Activated CD4-positive, alpha-beta memory T cell treated with anti-CD3 and anti-CD28 coated beads for 36 hours (primary cell): ENCODE results near the gene SLC34A2. TPM values are rescaled to one million over a fixed set of nuclear protein-coding genes. Genes with fewer than 3 reads are reported as not detected.

ENCODE experiments used
- CTCF ChIA-PET: fragments of 350-600 bp; sonication (Branson Sonifier 250); formaldehyde crosslinking; loops from one replicate; lab custom pipeline; 2021; ENCODE audit warnings: antibody characterized with exemption, inconsistent platforms; lab: Charles Lee
- POLR2A ChIA-PET: fragments of 350-600 bp; sonication (Branson Sonifier 250); formaldehyde crosslinking; loops from one replicate; lab custom pipeline; 2021; ENCODE audit warnings: antibody characterized with exemption; lab: Charles Lee
- DNase-seq: peaks from one replicate; pipeline ENCODE4 v3.0.0-alpha.2; 2020
- H3K27ac Mint-ChIP-seq: one replicate; pipeline ENCODE4 v1.8.0; 2021; ENCODE audit warnings: mixed read lengths
- H3K27me3 Mint-ChIP-seq: one replicate; pipeline ENCODE4 v1.8.0; 2021; ENCODE audit warnings: mixed read lengths
- H3K36me3 Mint-ChIP-seq: one replicate; pipeline ENCODE4 v1.8.0; 2021; ENCODE audit warnings: mixed read lengths
- H3K4me1 Mint-ChIP-seq: one replicate; pipeline ENCODE4 v1.8.0; 2021; ENCODE audit warnings: low read depth, mixed read lengths
- H3K4me3 Mint-ChIP-seq: one replicate; pipeline ENCODE4 v1.8.0; 2021; ENCODE audit warnings: mild to moderate bottlenecking, mixed read lengths
- H3K9me3 Mint-ChIP-seq: one replicate; pipeline ENCODE4 v1.8.0; 2021; ENCODE audit warnings: mixed read lengths
- intact Hi-C: fragments of 100-400 bp; cut with micrococcal nuclease; formaldehyde crosslinking; loops from one replicate; pipeline ENCODE4 v1.15.1; 2023
- total RNA-seq, 2 experiments: library from RNA; stranded (reverse); gene quantifications; one replicate each; pipeline ENCODE4 v1.2.3, GENCODE V29; 2021

SLC34A2 gene
- total RNA-seq, 2 experiments from 2014 or later: not detected

GRCh38 chr4:25702848-25703247 is 47.2 kb downstream of the SLC34A2 start:
- Mint-ChIP-seq H3K27me3 (no peaks in the 10 kb centered on the region), H3K4me3 (no peak overlapping the region), H3K36me3 (no peaks in the 10 kb centered on the region), H3K27ac (no peak overlapping the region), H3K4me1 (no peaks in the 10 kb centered on the region), H3K9me3 (no peaks in the 10 kb centered on the region)
- CTCF ChIA-PET: no interaction called here
- DNase-seq: no peak
- intact Hi-C loops: no loop called here
- POLR2A ChIA-PET: no interaction called here

GRCh38 chr4:25703731-25704388 is 48.2 kb downstream of the SLC34A2 start:
- CTCF ChIA-PET: no interaction called here
- POLR2A ChIA-PET: no interaction called here
- Mint-ChIP-seq H3K4me3 (no peak overlapping the region), H3K36me3 (no peaks in the 10 kb centered on the region), H3K27me3 (no peaks in the 10 kb centered on the region), H3K27ac (no peak overlapping the region), H3K4me1 (no peaks in the 10 kb centered on the region), H3K9me3 (no peaks in the 10 kb centered on the region)
- intact Hi-C loops: no loop called here
- no peak for DNase-seq

- Mint-ChIP-seq H3K4me1 (no peaks in the 10 kb centered on the region), H3K36me3 (no peaks in the 10 kb centered on the region), H3K9me3 (peaks cover 2% of the 10 kb centered on the region), H3K27ac (no peak overlapping the region), H3K4me3 (no peak overlapping the region), H3K27me3 (no peaks in the 10 kb centered on the region)
- CTCF ChIA-PET: no interaction called here
- POLR2A ChIA-PET: no interaction called here
- no peak for DNase-seq
- intact Hi-C loops: no loop called here
These were observed 48.9 kb downstream of the SLC34A2 start for GRCh38 chr4:25704516-25704915.

DNA sequence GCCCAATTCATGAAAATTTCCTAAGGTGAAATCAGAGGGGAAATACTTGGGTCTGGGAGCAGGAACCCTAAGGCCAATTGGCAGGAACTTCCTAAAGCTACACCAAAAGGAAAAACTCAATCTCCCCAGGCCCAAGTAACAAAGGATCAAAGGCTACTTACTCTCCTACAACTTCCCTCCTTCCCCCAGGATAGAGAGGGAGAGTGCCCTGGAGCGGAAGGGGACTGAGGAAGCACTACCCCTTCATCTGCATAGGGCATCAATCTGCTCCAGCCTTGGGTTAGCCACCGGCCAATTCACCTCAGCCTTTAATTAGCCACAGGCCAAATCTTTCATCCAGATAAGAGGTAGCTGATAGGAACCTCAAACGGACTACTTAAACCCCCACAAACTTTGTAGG is 55.0 kb downstream of the SLC34A2 start:
- no peaks in the 10 kb centered on the region for H3K27me3 Mint-ChIP-seq
- CTCF ChIA-PET: no interaction called here
- intact Hi-C loops: no loop called here
- POLR2A ChIA-PET: no interaction called here
- peaks cover 2% of the 10 kb centered on the region for H3K9me3 Mint-ChIP-seq
- H3K27ac Mint-ChIP-seq: no peak overlapping the region
- H3K4me1 Mint-ChIP-seq: no peaks in the 10 kb centered on the region
- no peaks in the 10 kb centered on the region for H3K36me3 Mint-ChIP-seq
- DNase-seq: no peak
- no peak overlapping the region for H3K4me3 Mint-ChIP-seq

- DNase-seq: no peak
- no peaks in the 10 kb centered on the region for H3K36me3 Mint-ChIP-seq
- no peaks in the 10 kb centered on the region for H3K4me1 Mint-ChIP-seq
- H3K27me3 Mint-ChIP-seq: no peaks in the 10 kb centered on the region
- H3K27ac Mint-ChIP-seq: no peak overlapping the region
- peaks cover 2% of the 10 kb centered on the region for H3K9me3 Mint-ChIP-seq
- intact Hi-C loops: no loop called here
- no peak overlapping the region for H3K4me3 Mint-ChIP-seq
- CTCF ChIA-PET: no interaction called here
- POLR2A ChIA-PET: interaction anchor here (0.6 kb wide), 1 partner anchor 176 kb away, joined by 3 read pairs; no protein-coding TSS in a partner anchor
These were observed 57.0 kb downstream of the SLC34A2 start for GRCh38 chr4:25712611-25713010.

DNA sequence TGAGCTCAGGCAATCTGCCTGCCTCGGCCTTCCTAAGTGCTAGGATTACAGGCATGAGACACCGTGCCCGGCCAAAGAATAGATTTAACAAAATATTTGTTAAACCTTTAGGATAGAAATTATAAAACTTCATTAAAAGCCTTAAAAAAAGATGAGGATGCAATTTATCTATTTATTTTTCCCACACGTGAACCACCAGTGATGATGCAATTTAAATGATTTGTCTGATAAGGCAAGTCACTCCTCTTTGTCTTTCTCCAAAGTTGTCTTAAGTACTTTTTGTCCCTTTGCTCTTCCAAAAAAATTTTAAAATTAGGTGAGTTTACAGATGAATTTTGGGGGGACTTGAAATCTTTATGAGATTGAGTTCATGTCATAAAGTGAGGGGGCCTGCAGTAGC is 58.2 kb downstream of the SLC34A2 start:
- intact Hi-C loops: no loop called here
- Mint-ChIP-seq H3K27ac (no peak overlapping the region), H3K27me3 (no peaks in the 10 kb centered on the region), H3K36me3 (no peaks in the 10 kb centered on the region), H3K4me3 (no peak overlapping the region), H3K4me1 (no peaks in the 10 kb centered on the region), H3K9me3 (peaks cover 2% of the 10 kb centered on the region)
- ChIA-PET POLR2A (no interaction called here), CTCF (no interaction called here)
- no peak for DNase-seq

DNA sequence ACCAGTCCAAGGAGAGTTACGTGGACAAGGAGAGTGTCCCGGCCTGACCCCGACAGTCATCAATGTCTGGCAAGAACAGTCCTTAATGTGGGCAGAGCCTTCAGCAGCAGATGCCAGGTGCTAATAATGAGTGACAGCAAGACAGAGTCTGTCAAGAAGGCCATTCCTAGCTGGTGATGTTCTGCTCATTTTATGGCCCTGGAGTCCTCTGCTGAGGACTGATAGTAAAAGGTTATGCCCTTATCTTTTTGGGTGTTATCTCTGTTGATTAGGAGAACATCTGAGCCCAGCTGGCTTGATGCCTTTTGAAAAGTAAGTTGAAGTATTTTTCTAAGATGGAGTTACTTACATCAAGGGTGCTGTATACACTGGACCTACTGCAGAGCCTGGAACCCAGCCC is 67.3 kb downstream of the SLC34A2 start:
- DNase-seq: no peak
- ChIA-PET POLR2A (no interaction called here), CTCF (no interaction called here)
- no peak overlapping the region for H3K27ac Mint-ChIP-seq
- no peaks in the 10 kb centered on the region for H3K36me3 Mint-ChIP-seq
- no peaks in the 10 kb centered on the region for H3K4me1 Mint-ChIP-seq
- no peaks in the 10 kb centered on the region for H3K9me3 Mint-ChIP-seq
- no peak overlapping the region for H3K4me3 Mint-ChIP-seq
- H3K27me3 Mint-ChIP-seq: no peaks in the 10 kb centered on the region
- intact Hi-C loops: no loop called here

GRCh38 chr4:25723409-25723808 is 67.8 kb downstream of the SLC34A2 start:
- Mint-ChIP-seq H3K4me3 (no peak overlapping the region), H3K9me3 (no peaks in the 10 kb centered on the region), H3K4me1 (no peaks in the 10 kb centered on the region), H3K27me3 (no peaks in the 10 kb centered on the region), H3K27ac (no peak overlapping the region), H3K36me3 (no peaks in the 10 kb centered on the region)
- ChIA-PET CTCF (no interaction called here), POLR2A (no interaction called here)
- DNase-seq: no peak
- intact Hi-C loops: no loop called here

GRCh38 chr4:25725870-25726269 is 70.2 kb downstream of the SLC34A2 start:
- H3K9me3 Mint-ChIP-seq: no peaks in the 10 kb centered on the region
- ChIA-PET CTCF (no interaction called here), POLR2A (no interaction called here)

DNA sequence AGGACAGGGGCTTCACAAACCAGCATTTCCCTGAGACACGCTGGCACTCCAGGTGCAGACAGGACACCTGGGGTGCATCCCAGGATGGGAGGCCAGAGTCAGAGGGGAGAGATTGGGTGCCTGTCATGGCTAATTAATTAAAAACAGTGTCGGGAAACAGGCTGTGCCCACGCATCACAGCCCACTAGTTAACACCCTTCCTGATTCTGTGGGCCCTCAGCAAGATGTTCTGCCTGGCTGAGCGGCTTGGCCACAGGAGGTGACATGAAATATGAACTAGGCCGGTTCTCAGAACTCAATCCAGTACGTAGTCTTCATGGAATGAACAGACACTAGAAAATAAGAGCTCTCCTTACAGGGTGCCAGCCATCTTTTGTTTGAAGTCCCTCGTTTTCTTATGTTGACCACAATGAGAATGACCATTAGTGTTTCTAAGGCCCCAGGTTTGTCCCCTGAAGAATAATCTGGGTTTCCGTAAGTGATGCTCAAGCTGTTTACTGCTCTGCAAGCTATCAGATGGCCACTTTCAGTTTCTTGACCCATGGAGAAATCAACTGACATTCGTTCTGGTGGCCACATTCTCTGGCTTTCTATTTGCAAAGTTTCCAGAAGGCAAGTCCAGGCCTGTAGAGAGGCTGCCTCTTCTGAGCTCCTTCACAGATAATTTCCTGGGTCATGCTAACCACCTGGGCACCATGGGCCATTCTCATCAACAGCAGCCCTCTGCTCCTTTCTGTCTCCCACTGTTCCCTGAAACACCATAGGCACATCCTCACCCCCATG is 72.3 kb downstream of the SLC34A2 start:
- Mint-ChIP-seq H3K4me1 (no peaks in the 10 kb centered on the region), H3K27me3 (no peaks in the 10 kb centered on the region), H3K4me3 (no peak overlapping the region), H3K27ac (no peak overlapping the region), H3K9me3 (no peaks in the 10 kb centered on the region), H3K36me3 (no peaks in the 10 kb centered on the region)
- intact Hi-C loops: no loop called here
- ChIA-PET POLR2A (no interaction called here), CTCF (no interaction called here)
- no peak for DNase-seq

More at GRCh38 chr4:25725870-25726269, 70.2 kb downstream of the SLC34A2 start:
- Mint-ChIP-seq H3K36me3 (no peaks in the 10 kb centered on the region), H3K27me3 (no peaks in the 10 kb centered on the region), H3K27ac (no peak overlapping the region), H3K4me1 (no peaks in the 10 kb centered on the region), H3K4me3 (no peak overlapping the region)
- intact Hi-C loops: no loop called here
- DNase-seq: no peak

Other genes starting within 250 kb of the SLC34A2 start
- gene SEL1L3, start 207.1 kb downstream of the SLC34A2 start, total RNA-seq: 10 to 100 TPM; 67.1 to 67.7 TPM